GM23338 (cell line): ENCODE measurements around the gene TANGO2. TPM values are rescaled to one million over a fixed set of nuclear protein-coding genes. Genes with fewer than 3 reads are reported as not detected.

Source experiments
- ATAC-seq: fragments of 200-7000 bp; cut with Tn5 transposase; 3 replicates; pipeline ENCODE4 v1.9.1; 2020
- DNase-seq: peaks from one replicate; pipeline ENCODE4 v3.0.0-alpha.2; 2015; ENCODE audit warnings: low spot score
- H2AFZ ChIP-seq: fragments of 200-600 bp; sonication (generic); 2 replicates; pipeline ENCODE4 v1.8.0; 2016; ENCODE audit warnings: antibody characterized with exemption, mild to moderate bottlenecking, moderate library complexity
- H3F3A ChIP-seq: fragments of 200-600 bp; sonication (generic); replicated peaks from 2 replicates; pipeline ENCODE4 v1.8.0; 2017; ENCODE audit warnings: antibody characterized with exemption, mixed run types, low read depth
- H3K27ac ChIP-seq: fragments of 200-600 bp; sonication (generic); 2 replicates; pipeline ENCODE4 v1.6.1; 2016; ENCODE audit warnings: low read depth
- H3K27me3 ChIP-seq: fragments of 200-600 bp; sonication (generic); 2 replicates; pipeline ENCODE4 v1.8.0; 2016; ENCODE audit warnings: mild to moderate bottlenecking, mixed run types, moderate library complexity; ENCODE audit not compliant: insufficient read depth
- H3K36me3 ChIP-seq: fragments of 200-600 bp; sonication (generic); 2 replicates; pipeline ENCODE4 v1.8.0; 2016; ENCODE audit warnings: mild to moderate bottlenecking; ENCODE audit not compliant: insufficient read depth
- H3K4me1 ChIP-seq: fragments of 200-600 bp; sonication (generic); 2 replicates; pipeline ENCODE4 v1.8.0; 2016; ENCODE audit warnings: mild to moderate bottlenecking, moderate library complexity; ENCODE audit not compliant: insufficient read depth
- H3K4me2 ChIP-seq: fragments of 200-600 bp; sonication (generic); 2 replicates; pipeline ENCODE4 v1.7.1; 2017; ENCODE audit warnings: mixed run types
- H3K4me3 ChIP-seq: fragments of 200-600 bp; sonication (generic); 2 replicates; pipeline ENCODE4 v1.6.1; 2016; ENCODE audit warnings: mixed run types
- H3K79me2 ChIP-seq: fragments of 200-600 bp; sonication (generic); replicated peaks from 2 replicates; pipeline ENCODE4 v1.8.0; 2017; ENCODE audit warnings: mild to moderate bottlenecking; ENCODE audit not compliant: insufficient read depth
- H3K9me2 ChIP-seq: fragments of 200-600 bp; sonication (generic); 2 replicates; pipeline ENCODE4 v1.8.0; 2017; ENCODE audit not compliant: insufficient read depth
- H4K20me1 ChIP-seq: fragments of 200-600 bp; sonication (generic); replicated peaks from 2 replicates; pipeline ENCODE4 v1.8.0; 2017; ENCODE audit warnings: mild to moderate bottlenecking; ENCODE audit not compliant: insufficient read depth
- H3K27ac Mint-ChIP-seq: 2 replicates; pipeline ENCODE4 v1.8.0; 2020; ENCODE audit warnings: inconsistent platforms, mild to moderate bottlenecking, moderate library complexity, mixed read lengths
- H3K27me3 Mint-ChIP-seq: 3 replicates; pipeline ENCODE4 v1.8.0; 2022; ENCODE audit warnings: low read depth, mild to moderate bottlenecking, moderate library complexity, mixed read lengths, inconsistent platforms; ENCODE audit not compliant: insufficient read depth, poor library complexity
- H3K36me3 Mint-ChIP-seq: 3 replicates; pipeline ENCODE4 v1.8.0; 2021; ENCODE audit warnings: low read depth, mild to moderate bottlenecking, inconsistent platforms, moderate library complexity, mixed read lengths
- H3K4me1 Mint-ChIP-seq: 3 replicates; pipeline ENCODE4 v1.8.0; 2020; ENCODE audit warnings: mild to moderate bottlenecking, inconsistent platforms, mixed read lengths
- H3K4me3 Mint-ChIP-seq: 3 replicates; pipeline ENCODE4 v1.8.0; 2021; ENCODE audit warnings: moderate library complexity, mild to moderate bottlenecking, inconsistent platforms, mixed read lengths
- H3K9me3 Mint-ChIP-seq: 3 replicates; pipeline ENCODE4 v1.8.0; 2020; ENCODE audit warnings: moderate library complexity, mild to moderate bottlenecking, inconsistent platforms, mixed read lengths
- EZH2 ChIP-seq: fragments of 200-600 bp; sonication (generic); IDR thresholded peaks from one replicate; pipeline ENCODE4 v1.8.0; 2017; ENCODE audit warnings: antibody characterized with exemption, mild to moderate bottlenecking, low read depth; ENCODE audit not compliant: unreplicated experiment
- EZH2phosphoT487 ChIP-seq: fragments of 200-600 bp; sonication (generic); IDR thresholded peaks from one replicate; pipeline ENCODE4 v1.8.1; 2018; ENCODE audit warnings: antibody characterized with exemption; ENCODE audit not compliant: unreplicated experiment
- JUNB ChIP-seq: IDR thresholded peaks from one replicate; pipeline ENCODE4 v1.6.1; 2016; ENCODE audit warnings: antibody characterized with exemption; ENCODE audit not compliant: unreplicated experiment
- POLR2AphosphoS5 ChIP-seq: IDR thresholded peaks from 2 replicates; pipeline ENCODE4 v1.6.1; 2016; ENCODE audit warnings: antibody characterized with exemption, low read depth
- ZNF331 ChIP-seq: fragments of 250-450 bp; sonication (Bioruptor Pico); IDR thresholded peaks from 2 replicates; pipeline ENCODE4 v1.5.0; 2020; ENCODE audit warnings: low read depth, mild to moderate bottlenecking, moderate library complexity
- ZNF462 ChIP-seq: fragments of 250-450 bp; sonication (Bioruptor Pico); IDR thresholded peaks from 2 replicates; pipeline ENCODE4 v1.5.0; 2020; ENCODE audit warnings: mild to moderate bottlenecking, moderate library complexity
- polyA plus RNA-seq: library from polyadenylated mRNA; unstranded; fragments of >200 nt; fragmentation: Nextera tagmentation; extraction: Ambion mirVana; gene quantifications from 2 replicates; pipeline ENCODE4 v1.2.1, GENCODE V29; 2016
- total RNA-seq: library from RNA; depleted of rRNA; stranded (reverse); fragments of >200 nt; shearing (Covaris generic); gene quantifications from 2 replicates; pipeline ENCODE4 v1.2.3, GENCODE V29; 2014
- TF ChIP-seq, protein P1 (sequence below), 2 experiments: fragments of 200-600 bp in 1 of 2; sonication (generic) in 1 of 2; conservative IDR thresholded peaks; 2 replicates each; pipeline versions ENCODE4 v1.5.1 to v1.6.1; 2016 to 2017; ENCODE audit warnings: antibody characterized with exemption in 2 of 2, low read depth in 2 of 2, mild to moderate bottlenecking in 2 of 2, moderate library complexity in 1 of 2

Gene TANGO2
- total and polyA plus RNA-seq, 2 experiments from 2014 or later, result 6.9 to 15.0 TPM

GRCh38 chr22:20034143-20034542, 13.2 kb downstream of the TANGO2 start (continued):
- TF ChIP-seq ZNF462 (CRISPR knock-in tag) (no peak), EZH2phosphoT487 (no peak), ZNF331 (CRISPR knock-in tag) (no peak), EZH2 (no peak)

- Histone ChIP-seq H4K20me1 (no peaks in the 10 kb centered on the region; the same call in 1 of the 2 replicates), H3K79me2 (no peaks in the 10 kb centered on the region), H3K4me2 (no peak overlapping the region), H3K27me3 (no peaks in the 10 kb centered on the region), H3K4me1 (no peaks in the 10 kb centered on the region), H3K27ac (no peak overlapping the region), H3K36me3 (no peaks in the 10 kb centered on the region), H3K4me3 (no peak overlapping the region), H3K9me2 (no peaks in the 10 kb centered on the region), H2AFZ (no peak overlapping the region), H3F3A (no peaks in the 10 kb centered on the region)
- ATAC-seq (no peak), DNase-seq (no peak)
- H3K36me3 Mint-ChIP-seq, result no peaks in the 10 kb centered on the region; the same call in 2 of the 3 replicates
- no peaks in the 10 kb centered on the region for H3K9me3 Mint-ChIP-seq
- peaks cover 11% of the 10 kb centered on the region for H3K27me3 Mint-ChIP-seq
- H3K4me3 Mint-ChIP-seq, result no peak overlapping the region
- no peaks in the 10 kb centered on the region for H3K4me1 Mint-ChIP-seq
- no peak overlapping the region for H3K27ac Mint-ChIP-seq
- TF ChIP-seq JUNB (no peak), ZNF462 (CRISPR knock-in tag) (no peak), POLR2AphosphoS5 (no peak), EZH2phosphoT487 (no peak)
- TF ChIP-seq, protein P1, sequence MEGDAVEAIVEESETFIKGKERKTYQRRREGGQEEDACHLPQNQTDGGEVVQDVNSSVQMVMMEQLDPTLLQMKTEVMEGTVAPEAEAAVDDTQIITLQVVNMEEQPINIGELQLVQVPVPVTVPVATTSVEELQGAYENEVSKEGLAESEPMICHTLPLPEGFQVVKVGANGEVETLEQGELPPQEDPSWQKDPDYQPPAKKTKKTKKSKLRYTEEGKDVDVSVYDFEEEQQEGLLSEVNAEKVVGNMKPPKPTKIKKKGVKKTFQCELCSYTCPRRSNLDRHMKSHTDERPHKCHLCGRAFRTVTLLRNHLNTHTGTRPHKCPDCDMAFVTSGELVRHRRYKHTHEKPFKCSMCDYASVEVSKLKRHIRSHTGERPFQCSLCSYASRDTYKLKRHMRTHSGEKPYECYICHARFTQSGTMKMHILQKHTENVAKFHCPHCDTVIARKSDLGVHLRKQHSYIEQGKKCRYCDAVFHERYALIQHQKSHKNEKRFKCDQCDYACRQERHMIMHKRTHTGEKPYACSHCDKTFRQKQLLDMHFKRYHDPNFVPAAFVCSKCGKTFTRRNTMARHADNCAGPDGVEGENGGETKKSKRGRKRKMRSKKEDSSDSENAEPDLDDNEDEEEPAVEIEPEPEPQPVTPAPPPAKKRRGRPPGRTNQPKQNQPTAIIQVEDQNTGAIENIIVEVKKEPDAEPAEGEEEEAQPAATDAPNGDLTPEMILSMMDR (conservative IDR thresholded peaks at IDR 0.05; ENCODE audit: low read depth in 2 of 2), result no peak
Measured at GRCh38 chr22:20035375-20036083, 14.6 kb downstream of the TANGO2 start.
